ENCODE results near the gene GPR162. TPM values are rescaled to one million over a fixed set of nuclear protein-coding genes. Genes with fewer than 3 reads are reported as not detected.
A peak's percentile ranks its signal among the peaks of the same experiment; 100 is the strongest.

Gene GPR162
- total and polyA plus RNA-seq, 10 of the 15 experiments (the other 5 are each of a cell fraction or from before 2014, with no cell fraction given): not detected

DNA sequence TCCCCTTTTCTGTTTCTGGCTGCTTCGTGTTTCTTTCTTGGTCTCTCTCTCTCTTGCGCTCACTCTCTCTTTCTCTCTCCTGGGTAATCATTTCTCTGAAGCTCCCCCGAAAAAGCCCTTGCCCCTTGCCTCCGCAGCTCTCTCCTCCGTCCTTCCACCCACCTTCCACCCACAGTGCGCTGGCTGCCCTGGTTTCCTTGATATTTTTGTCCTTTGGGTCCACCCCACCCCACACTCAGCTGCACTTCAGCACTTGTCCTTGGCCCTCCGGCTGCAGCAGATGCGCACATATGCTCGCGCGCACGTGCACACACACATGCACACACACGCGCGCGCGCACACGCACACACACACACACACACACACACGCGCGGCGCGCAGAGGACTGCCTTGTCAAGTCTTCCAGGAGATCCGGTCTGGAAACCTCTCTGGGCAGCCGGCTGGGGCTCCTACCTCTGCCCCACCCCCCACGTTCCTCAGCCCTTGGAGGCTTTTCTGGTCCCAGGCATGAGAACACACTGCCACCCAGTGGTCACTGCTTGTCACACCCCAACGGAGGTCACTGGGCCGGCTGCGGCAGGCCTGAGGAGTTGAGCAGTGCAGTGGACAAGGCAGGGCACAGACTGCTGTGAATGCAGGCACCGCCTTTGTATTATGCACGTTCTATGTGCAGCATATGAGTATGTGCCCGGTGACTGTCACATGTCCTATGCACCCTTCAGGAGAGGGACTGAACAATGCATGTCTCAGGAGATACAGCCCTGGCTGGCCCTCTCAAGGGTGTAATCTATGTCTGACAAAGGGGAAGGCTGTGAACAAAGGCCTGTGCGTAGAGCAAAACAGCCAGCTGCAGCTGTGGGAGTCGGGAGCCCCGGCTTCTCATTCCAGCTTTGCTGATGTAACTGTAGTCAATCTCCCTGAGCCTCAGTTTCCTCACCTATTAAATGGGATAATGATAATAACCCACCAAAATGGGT is 42.8 kb upstream of the GPR162 start (continued):
- TF ChIP-seq MTA2 (IDR thresholded peaks at IDR 0.05; ENCODE audit: low read depth) (peak; percentile 58; the same call in 1 of the 2 replicates), CREM (IDR thresholded peaks at IDR 0.05; ENCODE audit: low read depth) (peak; percentile 74), ATF7 (IDR thresholded peaks at IDR 0.05; ENCODE audit: low read depth) (peak; percentile 49), STAT1 (conservative IDR thresholded peaks at IDR 0.05) (peak; percentile 67; the same call in 1 of the 2 replicates), MTA3 (IDR thresholded peaks at IDR 0.05; ENCODE audit: borderline replicate concordance, low read length) (no peak), TCF3 (IDR thresholded peaks at IDR 0.05; ENCODE audit: borderline replicate concordance, insufficient read depth, low read depth, low read length) (no peak), NR2C1 (IDR thresholded peaks at IDR 0.05) (no peak), POLR2A (IDR thresholded peaks at IDR 0.05; ENCODE audit: low read depth, low read length) (0 out of 2 replicates have a peak, but pooled peaks have one; percentile 20), STAT3 (IDR thresholded peaks at IDR 0.05; ENCODE audit: low read depth, low read length) (no peak), RFX5 (IDR thresholded peaks at IDR 0.05; ENCODE audit: low read depth, low read length) (no peak), YY1 (IDR thresholded peaks at IDR 0.05; ENCODE audit: low read depth, low read length) (peak; percentile 69), RAD21 (IDR thresholded peaks at IDR 0.05; ENCODE audit: insufficient read depth, low read depth, low read length) (peak; percentile 97), ZNF622 (IDR thresholded peaks at IDR 0.05) (no peak), BHLHE40 (IDR thresholded peaks at IDR 0.05; ENCODE audit: borderline replicate concordance in 1 of 2, low read depth in 2 of 2, low read length in 1 of 2) (peak; percentile 94 to 99), TBL1XR1 (IDR thresholded peaks at IDR 0.05; ENCODE audit: low read depth, low read length) (0 out of 2 replicates have a peak, but pooled peaks have one; percentile 31), LARP7 (IDR thresholded peaks at IDR 0.05) (peak; percentile 63; the same call in 1 of the 2 replicates), ZSCAN29 (IDR thresholded peaks at IDR 0.05) (no peak), IKZF2 (IDR thresholded peaks at IDR 0.05) (peak; percentile 85 to 89), SMAD5 (IDR thresholded peaks at IDR 0.05; ENCODE audit: low read depth) (no peak), RCOR1 (conservative IDR thresholded peaks at IDR 0.05; ENCODE audit: low read depth, low read length) (no peak), HDGF (IDR thresholded peaks at IDR 0.05) (peak; percentile 99), EED (IDR thresholded peaks at IDR 0.05; ENCODE audit: low read depth) (peak; percentile 75)
- TF ChIP-seq, protein P1, sequence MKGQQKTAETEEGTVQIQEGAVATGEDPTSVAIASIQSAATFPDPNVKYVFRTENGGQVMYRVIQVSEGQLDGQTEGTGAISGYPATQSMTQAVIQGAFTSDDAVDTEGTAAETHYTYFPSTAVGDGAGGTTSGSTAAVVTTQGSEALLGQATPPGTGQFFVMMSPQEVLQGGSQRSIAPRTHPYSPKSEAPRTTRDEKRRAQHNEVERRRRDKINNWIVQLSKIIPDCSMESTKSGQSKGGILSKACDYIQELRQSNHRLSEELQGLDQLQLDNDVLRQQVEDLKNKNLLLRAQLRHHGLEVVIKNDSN (IDR thresholded peaks at IDR 0.05; ENCODE audit: borderline replicate concordance, extremely low read length, insufficient read depth, low read depth, low read length): no peak
- TF ChIP-seq, protein P2, sequence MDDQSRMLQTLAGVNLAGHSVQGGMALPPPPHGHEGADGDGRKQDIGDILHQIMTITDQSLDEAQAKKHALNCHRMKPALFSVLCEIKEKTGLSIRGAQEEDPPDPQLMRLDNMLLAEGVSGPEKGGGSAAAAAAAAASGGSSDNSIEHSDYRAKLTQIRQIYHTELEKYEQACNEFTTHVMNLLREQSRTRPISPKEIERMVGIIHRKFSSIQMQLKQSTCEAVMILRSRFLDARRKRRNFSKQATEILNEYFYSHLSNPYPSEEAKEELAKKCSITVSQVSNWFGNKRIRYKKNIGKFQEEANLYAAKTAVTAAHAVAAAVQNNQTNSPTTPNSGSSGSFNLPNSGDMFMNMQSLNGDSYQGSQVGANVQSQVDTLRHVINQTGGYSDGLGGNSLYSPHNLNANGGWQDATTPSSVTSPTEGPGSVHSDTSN (IDR thresholded peaks at IDR 0.05; ENCODE audit: insufficient replicate concordance, low read depth, low read length): no peak
- TF ChIP-seq, protein P3, sequence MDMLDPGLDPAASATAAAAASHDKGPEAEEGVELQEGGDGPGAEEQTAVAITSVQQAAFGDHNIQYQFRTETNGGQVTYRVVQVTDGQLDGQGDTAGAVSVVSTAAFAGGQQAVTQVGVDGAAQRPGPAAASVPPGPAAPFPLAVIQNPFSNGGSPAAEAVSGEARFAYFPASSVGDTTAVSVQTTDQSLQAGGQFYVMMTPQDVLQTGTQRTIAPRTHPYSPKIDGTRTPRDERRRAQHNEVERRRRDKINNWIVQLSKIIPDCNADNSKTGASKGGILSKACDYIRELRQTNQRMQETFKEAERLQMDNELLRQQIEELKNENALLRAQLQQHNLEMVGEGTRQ (IDR thresholded peaks at IDR 0.05; ENCODE audit: borderline replicate concordance, low read depth, low read length): no peak
- TF ChIP-seq, protein P4, sequence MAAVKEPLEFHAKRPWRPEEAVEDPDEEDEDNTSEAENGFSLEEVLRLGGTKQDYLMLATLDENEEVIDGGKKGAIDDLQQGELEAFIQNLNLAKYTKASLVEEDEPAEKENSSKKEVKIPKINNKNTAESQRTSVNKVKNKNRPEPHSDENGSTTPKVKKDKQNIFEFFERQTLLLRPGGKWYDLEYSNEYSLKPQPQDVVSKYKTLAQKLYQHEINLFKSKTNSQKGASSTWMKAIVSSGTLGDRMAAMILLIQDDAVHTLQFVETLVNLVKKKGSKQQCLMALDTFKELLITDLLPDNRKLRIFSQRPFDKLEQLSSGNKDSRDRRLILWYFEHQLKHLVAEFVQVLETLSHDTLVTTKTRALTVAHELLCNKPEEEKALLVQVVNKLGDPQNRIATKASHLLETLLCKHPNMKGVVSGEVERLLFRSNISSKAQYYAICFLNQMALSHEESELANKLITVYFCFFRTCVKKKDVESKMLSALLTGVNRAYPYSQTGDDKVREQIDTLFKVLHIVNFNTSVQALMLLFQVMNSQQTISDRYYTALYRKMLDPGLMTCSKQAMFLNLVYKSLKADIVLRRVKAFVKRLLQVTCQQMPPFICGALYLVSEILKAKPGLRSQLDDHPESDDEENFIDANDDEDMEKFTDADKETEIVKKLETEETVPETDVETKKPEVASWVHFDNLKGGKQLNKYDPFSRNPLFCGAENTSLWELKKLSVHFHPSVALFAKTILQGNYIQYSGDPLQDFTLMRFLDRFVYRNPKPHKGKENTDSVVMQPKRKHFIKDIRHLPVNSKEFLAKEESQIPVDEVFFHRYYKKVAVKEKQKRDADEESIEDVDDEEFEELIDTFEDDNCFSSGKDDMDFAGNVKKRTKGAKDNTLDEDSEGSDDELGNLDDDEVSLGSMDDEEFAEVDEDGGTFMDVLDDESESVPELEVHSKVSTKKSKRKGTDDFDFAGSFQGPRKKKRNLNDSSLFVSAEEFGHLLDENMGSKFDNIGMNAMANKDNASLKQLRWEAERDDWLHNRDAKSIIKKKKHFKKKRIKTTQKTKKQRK (IDR thresholded peaks at IDR 0.05; ENCODE audit: low read depth, low read length): no peak

Data from GM12878 (cell line).